Activated T-cell treated with anti-CD3 and anti-CD28 coated beads, Interleukin-2, amount 50 U/mL, for 4 hours (primary cell): ENCODE measurements around the gene RASGRP1. TPM values are rescaled to one million over a fixed set of nuclear protein-coding genes. Genes with fewer than 3 reads are reported as not detected.

Source experiments
- ATAC-seq, 2 donors: fragments of 200-7000 bp; cut with Tn5 transposase; one replicate each; pipeline ENCODE4 v1.10.0; 2021
- DNase-seq: peaks from one replicate; pipeline ENCODE4 v3.0.0-alpha.2; 2020
- H3K27me3 Mint-ChIP-seq: one replicate; pipeline ENCODE4 v1.8.0; 2021; ENCODE audit warnings: low read depth, mixed read lengths
- H3K36me3 Mint-ChIP-seq: one replicate; pipeline ENCODE4 v1.8.0; 2022; ENCODE audit warnings: mixed read lengths; ENCODE audit not compliant: insufficient read depth
- H3K4me1 Mint-ChIP-seq: one replicate; pipeline ENCODE4 v1.8.0; 2021; ENCODE audit warnings: low read depth, mixed read lengths
- H3K4me3 Mint-ChIP-seq: one replicate; pipeline ENCODE4 v1.8.0; 2021; ENCODE audit warnings: mild to moderate bottlenecking, moderate library complexity, mixed read lengths
- H3K9me3 Mint-ChIP-seq: one replicate; pipeline ENCODE4 v1.8.0; 2021; ENCODE audit warnings: mixed read lengths
- total RNA-seq, 3 donors: library from RNA; stranded (reverse); gene quantifications; one replicate each; pipeline ENCODE4 v1.2.1, GENCODE V29; 2021

RASGRP1 gene
- total RNA-seq, 3 donors from 2014 or later: 36.9 to 55.5 (median 47.6) TPM

GRCh38 chr15:38558372-38559059 is 6.1 kb downstream of the RASGRP1 start:
- no peak for ATAC-seq
- peak overlapping the region; percentile 96 for H3K4me3 Mint-ChIP-seq
- peaks cover 99% of the 10 kb centered on the region for H3K4me1 Mint-ChIP-seq
- no peaks in the 10 kb centered on the region for H3K27me3 Mint-ChIP-seq
- peaks cover 61% of the 10 kb centered on the region for H3K36me3 Mint-ChIP-seq
- H3K9me3 Mint-ChIP-seq: no peaks in the 10 kb centered on the region
- no peak for DNase-seq

GRCh38 chr15:38557921-38558320 is 6.7 kb downstream of the RASGRP1 start:
- no peak for DNase-seq
- ATAC-seq: no peak
- H3K4me1 Mint-ChIP-seq: peaks cover 100% of the 10 kb centered on the region

GRCh38 chr15:38555686-38556334 is 8.8 kb downstream of the RASGRP1 start:
- H3K4me3 Mint-ChIP-seq: peak overlapping the region; percentile 96
- no peaks in the 10 kb centered on the region for H3K27me3 Mint-ChIP-seq
- ATAC-seq: peak; percentile 76 to 77
- peaks cover 97% of the 10 kb centered on the region for H3K4me1 Mint-ChIP-seq
- peaks cover 56% of the 10 kb centered on the region for H3K36me3 Mint-ChIP-seq
- no peak for DNase-seq
- no peaks in the 10 kb centered on the region for H3K9me3 Mint-ChIP-seq

More at GRCh38 chr15:38557921-38558320, 6.7 kb downstream of the RASGRP1 start:
- Mint-ChIP-seq H3K36me3 (peaks cover 58% of the 10 kb centered on the region), H3K9me3 (no peaks in the 10 kb centered on the region), H3K4me3 (peak overlapping the region; percentile 96), H3K27me3 (no peaks in the 10 kb centered on the region)

- no peaks in the 10 kb centered on the region for H3K9me3 Mint-ChIP-seq
- peaks cover 46% of the 10 kb centered on the region for H3K36me3 Mint-ChIP-seq
- no peaks in the 10 kb centered on the region for H3K27me3 Mint-ChIP-seq
- ATAC-seq (peak; percentile 74 to 75), DNase-seq (no peak)
- peak overlapping the region; percentile 9 for H3K4me3 Mint-ChIP-seq
- peaks cover 92% of the 10 kb centered on the region for H3K4me1 Mint-ChIP-seq
Measured at GRCh38 chr15:38554354-38554753, 10.3 kb downstream of the RASGRP1 start.

GRCh38 chr15:38553071-38553470 is 11.5 kb downstream of the RASGRP1 start:
- H3K4me3 Mint-ChIP-seq: peak overlapping the region; percentile 48
- no peaks in the 10 kb centered on the region for H3K27me3 Mint-ChIP-seq
- no peak for ATAC-seq
- peaks cover 91% of the 10 kb centered on the region for H3K4me1 Mint-ChIP-seq
- no peak for DNase-seq
- no peaks in the 10 kb centered on the region for H3K9me3 Mint-ChIP-seq
- H3K36me3 Mint-ChIP-seq: peaks cover 43% of the 10 kb centered on the region

GRCh38 chr15:38551720-38552648 is 12.6 kb downstream of the RASGRP1 start:
- ATAC-seq (no peak), DNase-seq (no peak)
- H3K4me3 Mint-ChIP-seq: peak overlapping the region; percentile 58
- H3K9me3 Mint-ChIP-seq: no peaks in the 10 kb centered on the region
- H3K4me1 Mint-ChIP-seq: peaks cover 90% of the 10 kb centered on the region
- no peaks in the 10 kb centered on the region for H3K27me3 Mint-ChIP-seq
- peaks cover 45% of the 10 kb centered on the region for H3K36me3 Mint-ChIP-seq

- Mint-ChIP-seq H3K36me3 (peaks cover 54% of the 10 kb centered on the region), H3K27me3 (no peaks in the 10 kb centered on the region), H3K4me1 (peaks cover 89% of the 10 kb centered on the region), H3K9me3 (no peaks in the 10 kb centered on the region), H3K4me3 (no peak overlapping the region)
- DNase-seq: no peak
- no peak for ATAC-seq
Measured at GRCh38 chr15:38549222-38549621, 15.4 kb downstream of the RASGRP1 start.

- Mint-ChIP-seq H3K9me3 (no peaks in the 10 kb centered on the region), H3K27me3 (no peaks in the 10 kb centered on the region), H3K4me1 (peaks cover 87% of the 10 kb centered on the region), H3K36me3 (peaks cover 52% of the 10 kb centered on the region), H3K4me3 (no peak overlapping the region)
- peak; percentile 47 for DNase-seq
- ATAC-seq: peak; percentile 26 to 27
Measured at GRCh38 chr15:38547255-38547997, 17.2 kb downstream of the RASGRP1 start.

GRCh38 chr15:38545179-38545578 is 19.4 kb downstream of the RASGRP1 start:
- Mint-ChIP-seq H3K9me3 (no peaks in the 10 kb centered on the region), H3K4me1 (peaks cover 93% of the 10 kb centered on the region), H3K36me3 (peaks cover 54% of the 10 kb centered on the region), H3K27me3 (no peaks in the 10 kb centered on the region), H3K4me3 (no peak overlapping the region)
- ATAC-seq (no peak), DNase-seq (no peak)

- H3K4me1 Mint-ChIP-seq: peaks cover 95% of the 10 kb centered on the region
- peak overlapping the region; percentile 53 for H3K4me3 Mint-ChIP-seq
- DNase-seq: no peak
- no peaks in the 10 kb centered on the region for H3K9me3 Mint-ChIP-seq
- no peak for ATAC-seq
- H3K36me3 Mint-ChIP-seq: peaks cover 39% of the 10 kb centered on the region
- H3K27me3 Mint-ChIP-seq: no peaks in the 10 kb centered on the region
Measured at GRCh38 chr15:38541026-38541425, 23.6 kb downstream of the RASGRP1 start.

GRCh38 chr15:38540510-38540909 is 24.1 kb downstream of the RASGRP1 start:
- Mint-ChIP-seq H3K4me1 (peaks cover 96% of the 10 kb centered on the region), H3K36me3 (peaks cover 41% of the 10 kb centered on the region), H3K27me3 (no peaks in the 10 kb centered on the region), H3K4me3 (peak overlapping the region; percentile 53), H3K9me3 (no peaks in the 10 kb centered on the region)
- ATAC-seq (no peak), DNase-seq (no peak)

- Mint-ChIP-seq H3K9me3 (no peaks in the 10 kb centered on the region), H3K27me3 (no peaks in the 10 kb centered on the region), H3K36me3 (peaks cover 44% of the 10 kb centered on the region), H3K4me1 (peaks cover 96% of the 10 kb centered on the region), H3K4me3 (peak overlapping the region; percentile 58)
- ATAC-seq: peak; percentile 56 to 71
- no peak for DNase-seq
Measured at GRCh38 chr15:38539008-38539343, 25.6 kb downstream of the RASGRP1 start.

GRCh38 chr15:38538328-38539007 is 26.1 kb downstream of the RASGRP1 start:
- Mint-ChIP-seq H3K36me3 (peaks cover 42% of the 10 kb centered on the region), H3K4me3 (peak overlapping the region; percentile 58), H3K9me3 (no peaks in the 10 kb centered on the region), H3K4me1 (peaks cover 96% of the 10 kb centered on the region), H3K27me3 (no peaks in the 10 kb centered on the region)
- ATAC-seq (peak; percentile 44 to 45), DNase-seq (no peak)
